ENCODE measurements around the gene RAPGEF1.

DNA sequence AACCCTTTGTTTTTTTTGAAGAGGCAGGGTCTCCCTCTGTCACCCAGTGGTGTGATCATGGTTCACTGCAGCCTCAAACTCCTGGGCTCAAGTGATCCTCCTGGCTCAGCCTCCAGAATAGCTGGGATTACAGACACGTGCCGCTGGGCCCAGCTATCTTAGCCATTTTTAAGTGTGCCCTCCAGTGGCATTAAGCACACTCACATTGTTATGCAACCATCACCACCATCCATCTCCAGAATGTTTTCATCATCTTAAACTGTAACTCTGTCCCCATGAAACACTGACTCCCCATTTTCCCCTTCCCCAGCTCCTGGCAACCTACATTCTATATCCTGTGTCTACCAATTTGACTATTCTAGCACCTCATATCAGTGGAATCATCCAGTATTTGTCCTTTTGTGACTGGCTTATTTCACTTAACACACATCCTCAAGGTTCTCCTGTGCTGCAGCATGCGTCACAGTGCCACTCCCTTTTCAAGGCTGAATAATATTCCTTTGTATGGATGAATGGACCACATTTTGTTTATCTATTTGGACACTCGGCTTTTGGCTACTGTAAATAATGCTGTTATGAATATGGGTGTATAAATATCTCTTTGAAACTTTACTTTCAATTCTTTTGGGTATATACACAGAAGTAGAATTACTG, 12.5 kb upstream of the RAPGEF1 start:
- TF ChIP-seq, protein P1, sequence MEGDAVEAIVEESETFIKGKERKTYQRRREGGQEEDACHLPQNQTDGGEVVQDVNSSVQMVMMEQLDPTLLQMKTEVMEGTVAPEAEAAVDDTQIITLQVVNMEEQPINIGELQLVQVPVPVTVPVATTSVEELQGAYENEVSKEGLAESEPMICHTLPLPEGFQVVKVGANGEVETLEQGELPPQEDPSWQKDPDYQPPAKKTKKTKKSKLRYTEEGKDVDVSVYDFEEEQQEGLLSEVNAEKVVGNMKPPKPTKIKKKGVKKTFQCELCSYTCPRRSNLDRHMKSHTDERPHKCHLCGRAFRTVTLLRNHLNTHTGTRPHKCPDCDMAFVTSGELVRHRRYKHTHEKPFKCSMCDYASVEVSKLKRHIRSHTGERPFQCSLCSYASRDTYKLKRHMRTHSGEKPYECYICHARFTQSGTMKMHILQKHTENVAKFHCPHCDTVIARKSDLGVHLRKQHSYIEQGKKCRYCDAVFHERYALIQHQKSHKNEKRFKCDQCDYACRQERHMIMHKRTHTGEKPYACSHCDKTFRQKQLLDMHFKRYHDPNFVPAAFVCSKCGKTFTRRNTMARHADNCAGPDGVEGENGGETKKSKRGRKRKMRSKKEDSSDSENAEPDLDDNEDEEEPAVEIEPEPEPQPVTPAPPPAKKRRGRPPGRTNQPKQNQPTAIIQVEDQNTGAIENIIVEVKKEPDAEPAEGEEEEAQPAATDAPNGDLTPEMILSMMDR (IDR thresholded peaks at IDR 0.05; ENCODE audit: low read length), result no peak
- TF ChIP-seq EZH2 (optimal IDR thresholded peaks at IDR 0.05; ENCODE audit: low read depth, low read length) (no peak), EZH2phosphoT487 (IDR thresholded peaks at IDR 0.05; ENCODE audit: low read length) (no peak)
